ENCODE results near the gene SPACDR.
"Not testable (repeated sequence)": the region's sequence is repeated elsewhere in the genome, so short reads cannot be mapped to it uniquely, and the experiment has no call there.

The SPACDR gene
- total RNA-seq, result 0 to 0.44 (median 0) reads per million in 17 experiments

DNA sequence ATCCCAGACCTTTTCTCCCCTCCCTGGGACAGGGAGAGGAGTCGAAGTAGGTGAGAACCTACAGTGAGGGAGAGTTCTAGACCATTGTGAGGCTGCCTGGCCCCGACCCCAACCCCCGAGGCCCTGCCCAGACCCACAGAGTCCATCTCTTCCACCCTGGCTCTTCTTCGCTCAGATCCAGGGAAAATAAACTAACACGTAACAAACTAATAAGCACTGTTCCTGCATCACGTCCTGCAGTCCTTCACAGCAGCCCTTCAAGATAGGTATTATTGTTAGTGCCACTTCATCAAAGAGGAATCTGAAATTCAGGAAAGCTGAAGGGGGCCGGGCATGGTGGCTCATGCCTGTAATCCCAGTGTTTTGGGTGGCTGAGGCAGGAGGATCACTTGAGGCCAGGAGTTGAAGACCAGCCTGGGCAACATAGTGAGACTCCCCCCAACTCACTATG lies at the start of gene SPACDR:
TSS of gene SPACDR (minus strand) at position 51 of the 451 bp plus-strand sequence. CDS start 235 bp downstream, outside the sequence.
- DNase-seq, result no peak

GRCh38 chr7:100513212-100513810 lies 49.3 kb upstream of the SPACDR start:
- no peak for DNase-seq

GRCh38 chr7:100510437-100511239 lies 46.6 kb upstream of the SPACDR start:
- no peak for DNase-seq

GRCh38 chr7:100509231-100509630 lies 45.2 kb upstream of the SPACDR start:
- DNase-seq, result no peak

DNA sequence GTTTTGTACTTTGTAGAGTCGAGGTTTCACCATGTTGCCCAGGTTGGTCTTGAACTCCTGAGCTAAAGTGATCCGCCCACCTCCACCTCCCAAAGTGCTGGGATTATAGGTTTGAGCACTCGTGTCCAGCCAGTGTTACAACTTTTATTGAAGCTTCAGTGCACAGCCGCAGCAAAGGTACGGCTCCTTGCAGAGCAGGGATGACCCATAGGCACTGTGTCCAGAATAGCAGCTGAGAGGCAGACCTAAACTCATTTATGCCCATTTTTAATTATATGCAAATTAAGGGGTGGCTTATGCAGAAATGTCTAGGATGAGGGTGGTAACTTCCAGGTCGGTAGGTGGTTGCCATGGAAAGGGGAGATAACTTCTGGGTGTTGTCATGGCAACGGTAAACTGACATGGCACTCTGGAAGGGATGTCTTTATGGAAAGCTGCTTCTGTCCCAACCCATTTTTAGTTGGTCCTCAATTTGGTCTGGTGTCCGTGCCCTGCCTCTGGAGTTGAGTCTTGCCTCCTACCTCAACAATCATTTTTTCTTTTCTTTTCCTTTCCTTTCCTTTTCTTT lies 42.4 kb upstream of the SPACDR start:
- DNase-seq, result no peak

- DNase-seq, result no peak
These were observed 41.0 kb upstream of the SPACDR start for GRCh38 chr7:100504887-100505611.

DNA sequence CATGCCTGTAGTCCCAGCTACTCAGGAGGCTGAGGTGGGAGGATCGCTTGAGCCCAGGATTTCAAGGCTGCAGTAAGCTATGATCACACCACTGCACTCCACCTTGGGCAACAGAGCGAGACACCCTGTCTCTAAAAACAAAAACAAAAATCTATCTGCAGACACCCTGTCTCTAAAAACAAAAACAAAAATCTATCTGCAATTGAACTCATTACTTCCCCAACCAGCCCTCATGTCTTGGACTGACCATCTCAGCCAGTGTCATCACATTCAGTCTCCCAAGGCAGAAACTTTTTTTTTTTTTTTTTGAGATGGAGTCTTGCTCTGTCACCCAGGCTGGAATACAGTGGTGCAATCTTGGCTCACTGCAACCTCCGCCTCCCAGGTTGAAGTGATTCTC lies 40.0 kb upstream of the SPACDR start:
- DNase-seq, result not testable (repeated sequence)

DNA sequence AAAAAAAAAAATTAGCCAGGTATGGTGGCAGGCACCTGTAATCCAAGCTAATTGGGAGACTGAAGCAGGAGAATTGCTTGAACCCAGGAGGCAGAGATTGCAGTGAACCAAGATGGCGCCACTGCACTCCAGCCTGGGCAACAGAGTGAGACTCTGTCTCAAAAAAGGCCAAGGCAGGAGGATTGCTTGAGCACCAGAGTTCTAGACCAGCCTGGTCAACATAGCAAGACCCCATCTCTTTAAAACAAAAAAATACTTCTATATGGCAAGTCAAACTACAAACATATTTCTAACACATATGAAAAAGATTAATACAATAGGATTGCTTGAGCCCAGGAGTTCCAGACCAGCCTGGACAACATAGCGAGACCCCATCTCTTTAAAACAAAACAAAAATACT lies 36.7 kb upstream of the SPACDR start:
- not testable (repeated sequence) for DNase-seq

- DNase-seq, result no peak
These were observed 32.4 kb upstream of the SPACDR start for GRCh38 chr7:100496509-100496908.

DNA sequence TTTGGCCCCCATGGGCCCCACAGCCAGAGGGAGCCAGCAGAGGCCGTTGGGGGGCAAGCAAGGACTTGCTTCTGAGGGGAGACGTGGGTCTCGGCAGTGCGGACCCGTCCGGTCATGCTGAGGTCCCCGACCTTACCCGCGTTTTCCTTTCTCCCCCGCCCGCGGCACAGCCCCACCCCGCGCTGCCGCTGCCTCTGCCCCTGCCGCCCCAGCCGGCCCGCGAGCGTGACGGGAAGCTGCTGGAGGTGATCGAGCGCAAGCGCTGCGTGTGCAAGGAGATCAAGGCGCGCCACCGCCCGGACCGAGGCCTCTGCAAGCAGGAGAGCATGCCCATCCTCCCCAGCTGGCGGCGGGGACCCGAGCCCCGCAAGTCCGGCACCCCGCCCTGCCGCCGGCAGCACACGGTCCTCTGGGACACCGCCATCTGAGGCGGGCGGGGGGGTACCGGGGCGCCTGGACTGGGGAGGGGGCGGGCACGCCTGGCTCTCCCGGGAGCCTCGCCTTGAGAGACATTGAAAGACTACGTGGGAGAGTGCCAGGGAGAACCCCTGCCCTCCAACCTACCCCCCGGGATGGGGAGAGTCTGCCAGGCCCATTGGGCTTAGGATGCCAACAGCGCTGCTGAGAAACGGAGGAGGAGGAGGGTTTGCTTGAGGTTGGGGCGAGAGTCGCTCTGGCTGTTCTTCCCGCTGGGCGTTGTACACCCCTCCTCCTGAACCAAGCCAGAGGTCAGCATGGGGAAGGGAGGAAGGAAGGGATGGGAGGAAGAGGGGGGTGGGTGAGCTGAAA lies 29.6 kb upstream of the SPACDR start:
- DNase-seq, result peak; percentile 34 to 74 (median 49)

DNA sequence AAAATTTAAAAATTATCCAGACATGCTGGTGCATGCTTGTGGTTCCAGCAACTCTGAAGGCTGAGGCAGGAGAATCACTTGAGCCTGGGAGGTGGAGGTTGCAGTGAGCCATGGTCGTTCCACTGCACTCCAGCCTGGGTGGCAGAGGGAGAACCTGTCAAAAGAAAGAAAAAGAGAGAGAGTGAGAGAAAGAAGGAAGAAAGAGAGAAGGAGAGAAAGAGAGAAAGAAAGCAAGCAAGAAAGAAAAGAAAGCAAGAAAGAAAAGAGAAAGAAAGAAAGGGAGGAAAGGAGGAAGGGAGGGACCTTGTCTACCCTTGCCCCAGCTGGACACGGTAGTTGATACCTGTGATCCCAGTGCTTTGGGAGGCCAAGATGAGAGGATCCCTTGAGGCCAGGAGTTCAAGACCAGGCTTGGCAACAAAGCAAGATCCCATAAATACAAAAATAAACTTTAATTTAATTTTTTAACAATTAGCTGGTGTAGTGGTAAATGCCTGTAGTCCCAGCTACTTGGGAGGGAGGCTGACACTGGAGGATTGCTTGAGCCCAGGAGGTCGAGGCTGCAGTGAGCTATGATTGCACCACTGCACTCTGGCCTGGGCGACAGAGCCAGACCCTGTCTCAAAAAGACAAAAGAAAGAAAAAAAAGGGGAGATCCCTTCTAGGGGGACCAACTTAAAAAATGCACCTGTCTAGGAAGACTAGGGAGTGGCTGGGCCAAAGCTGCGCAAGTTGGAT lies 28.8 kb upstream of the SPACDR start:
- DNase-seq, result no peak

GRCh38 chr7:100491192-100491578 lies 27.1 kb upstream of the SPACDR start:
- DNase-seq, result no peak

GRCh38 chr7:100490483-100491191 lies 26.6 kb upstream of the SPACDR start:
- DNase-seq, result no peak

- DNase-seq, result peak; percentile 24 to 56 (median 47)
These were observed 25.8 kb upstream of the SPACDR start for GRCh38 chr7:100489824-100490223.

- no peak for DNase-seq
These were observed 25.1 kb upstream of the SPACDR start for GRCh38 chr7:100489121-100489520.

- no peak for DNase-seq
These were observed 24.5 kb upstream of the SPACDR start for GRCh38 chr7:100488333-100489095.

- no peak for DNase-seq
These were observed 22.8 kb upstream of the SPACDR start for GRCh38 chr7:100486753-100487446.

- no peak for DNase-seq
These were observed 22.1 kb upstream of the SPACDR start for GRCh38 chr7:100486111-100486636.

- DNase-seq, result peak in 1 of 4 experiments; percentile 34
These were observed 21.4 kb upstream of the SPACDR start for GRCh38 chr7:100485471-100485876.
